ENCODE results near the gene GIT2.

Gene GIT2

GRCh38 chr12:109905301-109905700, 90.9 kb downstream of the GIT2 start:
- Histone ChIP-seq H3K4me2 (ENCODE audit: low read length) (no peak overlapping the region), H4K8ac (ENCODE audit: low read depth, low read length) (no peak overlapping the region), H3K79me2 (ENCODE audit: control insufficient read depth, insufficient read depth, low read length, poor library complexity) (peaks cover 1% of the 10 kb centered on the region), H3K27ac (ENCODE audit: low read depth, low read length) (no peak overlapping the region), H4K91ac (ENCODE audit: low read depth, low read length) (no peak overlapping the region), H3K4me3 (ENCODE audit: low read depth, low read length) (no peak overlapping the region), H2AFZ (ENCODE audit: insufficient read depth, low read length, poor library complexity) (no peak overlapping the region), H3K4me1 (ENCODE audit: control insufficient read depth in 1 of 2, insufficient read depth in 2 of 2, low read length in 2 of 2) (peaks cover 2 to 3% of the 10 kb centered on the region in 2 experiments), H2BK12ac (ENCODE audit: low read length) (no peak overlapping the region), H2BK5ac (ENCODE audit: low read depth, low read length, poor library complexity) (no peak overlapping the region), H3K23ac (ENCODE audit: low read length) (no peak overlapping the region), H3K14ac (ENCODE audit: low read length) (no peak overlapping the region), H3K9ac (ENCODE audit: low read length) (no peak overlapping the region), H2AK5ac (ENCODE audit: low read length) (no peak overlapping the region), H3K79me1 (ENCODE audit: low read length) (peaks cover 1% of the 10 kb centered on the region), H2BK120ac (ENCODE audit: insufficient read depth, low read length, poor library complexity) (no peak overlapping the region), H3K36me3 (ENCODE audit: control insufficient read depth in 1 of 2, insufficient read depth in 2 of 2, low read length in 2 of 2) (peaks cover 38 to 52% of the 10 kb centered on the region in 2 experiments), H4K12ac (ENCODE audit: low read depth, low read length) (no peak overlapping the region), H3K18ac (ENCODE audit: low read length) (no peak overlapping the region), H3K4ac (ENCODE audit: low read depth, low read length) (no peak overlapping the region), H3K9me3 (ENCODE audit: insufficient read depth, low read depth, low read length) (no peaks in the 10 kb centered on the region), H3K27me3 (ENCODE audit: insufficient read depth, low read length) (no peaks in the 10 kb centered on the region)
- DNase-seq = no peak
- WGBS (ENCODE audit: extremely low coverage, insufficient coverage, insufficient read length) = no CpG with 5 or more reads among the region's 10 CpGs

- Histone ChIP-seq H3K27me3 (ENCODE audit: insufficient read depth, low read length) (no peaks in the 10 kb centered on the region), H2BK5ac (ENCODE audit: low read depth, low read length, poor library complexity) (no peak overlapping the region), H3K9ac (ENCODE audit: low read length) (no peak overlapping the region), H3K4ac (ENCODE audit: low read depth, low read length) (no peak overlapping the region), H3K23ac (ENCODE audit: low read length) (no peak overlapping the region), H2BK120ac (ENCODE audit: insufficient read depth, low read length, poor library complexity) (no peak overlapping the region), H2BK12ac (ENCODE audit: low read length) (no peak overlapping the region), H3K27ac (ENCODE audit: low read depth, low read length) (no peak overlapping the region), H3K4me2 (ENCODE audit: low read length) (no peak overlapping the region), H4K12ac (ENCODE audit: low read depth, low read length) (no peak overlapping the region), H4K8ac (ENCODE audit: low read depth, low read length) (no peak overlapping the region), H4K91ac (ENCODE audit: low read depth, low read length) (no peak overlapping the region), H3K79me1 (ENCODE audit: low read length) (peaks cover 5% of the 10 kb centered on the region), H2AFZ (ENCODE audit: insufficient read depth, low read length, poor library complexity) (no peak overlapping the region), H3K79me2 (ENCODE audit: control insufficient read depth, insufficient read depth, low read length, poor library complexity) (peaks cover 5% of the 10 kb centered on the region), H3K4me3 (ENCODE audit: low read depth, low read length) (no peak overlapping the region), H3K14ac (ENCODE audit: low read length) (no peak overlapping the region), H2AK5ac (ENCODE audit: low read length) (no peak overlapping the region), H3K18ac (ENCODE audit: low read length) (no peak overlapping the region), H3K4me1 (ENCODE audit: control insufficient read depth in 1 of 2, insufficient read depth in 2 of 2, low read length in 2 of 2) (peaks cover 2 to 5% of the 10 kb centered on the region in 2 experiments), H3K36me3 (ENCODE audit: control insufficient read depth in 1 of 2, insufficient read depth in 2 of 2, low read length in 2 of 2) (peaks cover 32 to 39% of the 10 kb centered on the region in 2 experiments), H3K9me3 (ENCODE audit: insufficient read depth, low read depth, low read length) (no peaks in the 10 kb centered on the region)
- WGBS (ENCODE audit: extremely low coverage, insufficient coverage, insufficient read length) = no CpG with 5 or more reads among the region's 15 CpGs
- no peak for DNase-seq
Measured at GRCh38 chr12:109902891-109903418, 93.2 kb downstream of the GIT2 start.

- no peak overlapping the region for H3K4ac ChIP-seq (ENCODE audit: low read depth, low read length)
- peak overlapping the region; percentile 75 for H3K4me3 ChIP-seq (ENCODE audit: low read depth, low read length)
- H3K4me1 ChIP-seq (ENCODE audit: control insufficient read depth in 1 of 2, insufficient read depth in 2 of 2, low read length in 2 of 2) = peaks cover 2 to 5% of the 10 kb centered on the region in 2 experiments
- WGBS (ENCODE audit: extremely low coverage, insufficient coverage, insufficient read length) = no CpG with 5 or more reads among the region's 16 CpGs
- H2BK120ac ChIP-seq (ENCODE audit: insufficient read depth, low read length, poor library complexity) = no peak overlapping the region
- H4K12ac ChIP-seq (ENCODE audit: low read depth, low read length) = no peak overlapping the region
- no peak overlapping the region for H2BK5ac ChIP-seq (ENCODE audit: low read depth, low read length, poor library complexity)
- peak overlapping the region; percentile 94 for H3K4me2 ChIP-seq (ENCODE audit: low read length)
- no peak overlapping the region for H2AK5ac ChIP-seq (ENCODE audit: low read length)
- no peak overlapping the region for H3K23ac ChIP-seq (ENCODE audit: low read length)
- H3K36me3 ChIP-seq (ENCODE audit: control insufficient read depth in 1 of 2, insufficient read depth in 2 of 2, low read length in 2 of 2) = peaks cover 18 to 21% of the 10 kb centered on the region in 2 experiments
- peak overlapping the region; percentile 78 for H4K8ac ChIP-seq (ENCODE audit: low read depth, low read length)
- H3K14ac ChIP-seq (ENCODE audit: low read length) = peak overlapping the region; percentile 9
- peaks cover 5% of the 10 kb centered on the region for H3K79me2 ChIP-seq (ENCODE audit: control insufficient read depth, insufficient read depth, low read length, poor library complexity)
- H3K27ac ChIP-seq (ENCODE audit: low read depth, low read length) = no peak overlapping the region
- peak overlapping the region; percentile 37 for H3K9ac ChIP-seq (ENCODE audit: low read length)
- peak overlapping the region; percentile 55 for H2AFZ ChIP-seq (ENCODE audit: insufficient read depth, low read length, poor library complexity)
- peaks cover 5% of the 10 kb centered on the region for H3K79me1 ChIP-seq (ENCODE audit: low read length)
- no peak for DNase-seq
- H3K9me3 ChIP-seq (ENCODE audit: insufficient read depth, low read depth, low read length) = no peaks in the 10 kb centered on the region
- no peak overlapping the region for H3K18ac ChIP-seq (ENCODE audit: low read length)
- H4K91ac ChIP-seq (ENCODE audit: low read depth, low read length) = no peak overlapping the region
- H2BK12ac ChIP-seq (ENCODE audit: low read length) = no peak overlapping the region
- no peaks in the 10 kb centered on the region for H3K27me3 ChIP-seq (ENCODE audit: insufficient read depth, low read length)
Measured at GRCh38 chr12:109900752-109901580, 95.2 kb downstream of the GIT2 start.

GRCh38 chr12:109899783-109900751, 96.1 kb downstream of the GIT2 start, which contains the start of gene TCHP:
TSS of gene TCHP (plus strand) at chr12:109900274. CDS start at chr12:109903027, 2,753 bp downstream.
- H3K79me2 ChIP-seq (ENCODE audit: control insufficient read depth, insufficient read depth, low read length, poor library complexity) = peaks cover 5% of the 10 kb centered on the region
- H2AK5ac ChIP-seq (ENCODE audit: low read length) = no peak within 1 kb of the TSS
- peak within 1 kb of the TSS; percentile 94 for H3K4me2 ChIP-seq (ENCODE audit: low read length)
- H3K18ac ChIP-seq (ENCODE audit: low read length) = peak within 1 kb of the TSS; percentile 31
- H3K36me3 ChIP-seq (ENCODE audit: control insufficient read depth in 1 of 2, insufficient read depth in 2 of 2, low read length in 2 of 2) = peaks cover 14 to 16% of the 10 kb centered on the region in 2 experiments
- H3K27ac ChIP-seq (ENCODE audit: low read depth, low read length) = no peak within 1 kb of the TSS
- H4K91ac ChIP-seq (ENCODE audit: low read depth, low read length) = peak within 1 kb of the TSS; percentile 28
- H3K9ac ChIP-seq (ENCODE audit: low read length) = peak within 1 kb of the TSS; percentile 62
- H3K23ac ChIP-seq (ENCODE audit: low read length) = no peak within 1 kb of the TSS
- H3K4me1 ChIP-seq (ENCODE audit: control insufficient read depth in 1 of 2, insufficient read depth in 2 of 2, low read length in 2 of 2) = peaks cover 2 to 5% of the 10 kb centered on the region in 2 experiments
- H2BK12ac ChIP-seq (ENCODE audit: low read length) = no peak within 1 kb of the TSS
- H3K9me3 ChIP-seq (ENCODE audit: insufficient read depth, low read depth, low read length) = no peaks in the 10 kb centered on the region
- peak within 1 kb of the TSS; percentile 78 for H4K8ac ChIP-seq (ENCODE audit: low read depth, low read length)
- no peak within 1 kb of the TSS for H2BK5ac ChIP-seq (ENCODE audit: low read depth, low read length, poor library complexity)
- DNase-seq = peak; percentile 85 to 90
- peak within 1 kb of the TSS; percentile 75 for H3K4me3 ChIP-seq (ENCODE audit: low read depth, low read length)
- H2BK120ac ChIP-seq (ENCODE audit: insufficient read depth, low read length, poor library complexity) = no peak within 1 kb of the TSS
- H4K12ac ChIP-seq (ENCODE audit: low read depth, low read length) = peak within 1 kb of the TSS; percentile 31
- H2AFZ ChIP-seq (ENCODE audit: insufficient read depth, low read length, poor library complexity) = peak within 1 kb of the TSS; percentile 55
- no peak within 1 kb of the TSS for H3K4ac ChIP-seq (ENCODE audit: low read depth, low read length)
- no peaks in the 10 kb centered on the region for H3K27me3 ChIP-seq (ENCODE audit: insufficient read depth, low read length)
- H3K14ac ChIP-seq (ENCODE audit: low read length) = peak within 1 kb of the TSS; percentile 45
- H3K79me1 ChIP-seq (ENCODE audit: low read length) = peaks cover 5% of the 10 kb centered on the region
- WGBS (ENCODE audit: extremely low coverage, insufficient coverage, insufficient read length) = no CpG with 5 or more reads among the region's 69 CpGs
